GM12892 (cell line): ENCODE results near the gene MAP3K12.
A peak's percentile ranks its signal among the peaks of the same experiment; 100 is the strongest.

Experiments
- DNase-seq: peaks from one replicate; pipeline ENCODE4 v3.0.0; 2011; ENCODE audit not compliant: insufficient read length
- FAIRE-seq: peaks from 2 replicates; lab custom pipeline; 2011; peaks lifted over from hg19 to GRCh38; lab: Jason Lieb, UNC
- POLR2A ChIP-seq: IDR thresholded peaks from 2 replicates; pipeline ENCODE4 v1.6.1; 2011; ENCODE audit warnings: low read depth, low read length, control low read depth
- POLR2AphosphoS5 ChIP-seq: IDR thresholded peaks from 2 replicates; pipeline ENCODE4 v1.6.1; 2011; ENCODE audit warnings: low read depth, low read length, control low read depth
- TAF1 ChIP-seq: IDR thresholded peaks from 2 replicates; pipeline ENCODE4 v1.6.1; 2011; ENCODE audit warnings: low read depth, mild to moderate bottlenecking, control low read depth, low read length, borderline replicate concordance

The MAP3K12 gene

GRCh38 chr12:53476769-53477209 is 22.5 kb downstream of the MAP3K12 start:
- FAIRE-seq (no peak), DNase-seq (no peak)
- TF ChIP-seq POLR2A (0 out of 2 replicates have a peak, but pooled peaks have one; percentile 39), POLR2AphosphoS5 (peak; percentile 62), TAF1 (no peak)

GRCh38 chr12:53474819-53475218 is 24.4 kb downstream of the MAP3K12 start:
- FAIRE-seq (no peak), DNase-seq (no peak)
- TF ChIP-seq POLR2A, result peak; percentile 35; the same call in 1 of the 2 replicates
- no peak for TF ChIP-seq POLR2AphosphoS5

GRCh38 chr12:53474077-53474476 is 25.2 kb downstream of the MAP3K12 start:
- DNase-seq (no peak), FAIRE-seq (no peak)
- TF ChIP-seq POLR2AphosphoS5 (no peak), POLR2A (no peak), TAF1 (no peak)

GRCh38 chr12:53472056-53472582 is 27.1 kb downstream of the MAP3K12 start:
- TF ChIP-seq POLR2A (0 out of 2 replicates have a peak, but pooled peaks have one; percentile 23), POLR2AphosphoS5 (no peak)
- no peak for FAIRE-seq
- no peak for DNase-seq

- DNase-seq (no peak), FAIRE-seq (no peak)
- TF ChIP-seq POLR2AphosphoS5 (peak; percentile 59), POLR2A (peak; percentile 52; the same call in 1 of the 2 replicates), TAF1 (no peak)
Observed at GRCh38 chr12:53468282-53468681, 31.0 kb downstream of the MAP3K12 start.

GRCh38 chr12:53467880-53468279 is 31.4 kb downstream of the MAP3K12 start:
- TF ChIP-seq POLR2AphosphoS5, result 0 out of 2 replicates have a peak, but pooled peaks have one; percentile 7
- TF ChIP-seq POLR2A, result no peak
- FAIRE-seq, result no peak
- DNase-seq, result no peak

- DNase-seq (no peak), FAIRE-seq (no peak)
- no peak for TF ChIP-seq POLR2A
- no peak for TF ChIP-seq POLR2AphosphoS5
- TF ChIP-seq TAF1, result no peak
Observed at GRCh38 chr12:53467082-53467481, 32.2 kb downstream of the MAP3K12 start.

- no peak for FAIRE-seq
- no peak for DNase-seq
- TF ChIP-seq TAF1 (no peak), POLR2A (0 out of 2 replicates have a peak, but pooled peaks have one; percentile 55)
Observed at GRCh38 chr12:53466640-53467039, 32.6 kb downstream of the MAP3K12 start.

- FAIRE-seq (no peak), DNase-seq (no peak)
- TF ChIP-seq POLR2A, result no peak
- TF ChIP-seq POLR2AphosphoS5, result no peak
- TF ChIP-seq TAF1, result no peak
Observed at GRCh38 chr12:53465679-53466078, 33.6 kb downstream of the MAP3K12 start.

GRCh38 chr12:53464685-53465418 is 34.4 kb downstream of the MAP3K12 start:
- FAIRE-seq (no peak), DNase-seq (no peak)
- TF ChIP-seq POLR2A, result 0 out of 2 replicates have a peak, but pooled peaks have one; percentile 25
- TF ChIP-seq POLR2AphosphoS5, result no peak; the same call in 1 of the 2 replicates
- no peak for TF ChIP-seq TAF1

GRCh38 chr12:53463802-53464560 is 35.3 kb downstream of the MAP3K12 start:
- no peak for DNase-seq
- no peak for FAIRE-seq
- TF ChIP-seq TAF1 (no peak), POLR2AphosphoS5 (no peak; the same call in 1 of the 2 replicates), POLR2A (0 out of 2 replicates have a peak, but pooled peaks have one; percentile 6)
